H1 (cell line): ENCODE measurements around the gene NEU3.

Source experiments
- CBX8 ChIP-seq: fragments of 300-800, 300-1000 bp; sonication (generic); IDR thresholded peaks from 2 replicates; pipeline ENCODE4 v1.7.1; 2016; ENCODE audit warnings: low read depth, low read length, borderline replicate concordance
- CEBPB ChIP-seq: IDR thresholded peaks from 2 replicates; pipeline ENCODE4 v1.6.1; 2012; ENCODE audit warnings: low read depth, low read length
- CREB1 ChIP-seq: IDR thresholded peaks from 2 replicates; pipeline ENCODE4 v1.6.1; 2012; ENCODE audit warnings: inconsistent platforms
- CTCF ChIP-seq, 3 experiments: IDR thresholded peaks; 1 replicate in 2 of 3; 2 replicates in 1 of 3; pipeline versions ENCODE4 v1.5.1 to v1.6.1; 2011; ENCODE audit warnings: low read length in 3 of 3, mild to moderate bottlenecking in 3 of 3, inconsistent platforms in 2 of 3, low read depth in 1 of 3, moderate library complexity in 1 of 3; ENCODE audit not compliant: insufficient read depth in 1 of 3; ENCODE audit errors: control extremely low read depth in 1 of 3
- EP300 ChIP-seq, 2 experiments: IDR thresholded peaks; 1 replicate in 1 of 2; 2 replicates in 1 of 2; pipeline ENCODE4 v1.6.1; 2011 to 2012; ENCODE audit warnings: low read depth in 2 of 2, low read length in 2 of 2, mild to moderate bottlenecking in 2 of 2, borderline replicate concordance in 1 of 2, inconsistent platforms in 1 of 2, moderate library complexity in 1 of 2
- EZH2 ChIP-seq: fragments of 200-600 bp; sonication (generic); IDR thresholded peaks from 2 replicates; pipeline ENCODE4 v1.7.1; 2012; ENCODE audit warnings: low read depth, mild to moderate bottlenecking, moderate library complexity, low read length, inconsistent platforms; ENCODE audit not compliant: severe bottlenecking
- KDM1A ChIP-seq: fragments of 200-600, 300-600 bp; sonication (generic); IDR thresholded peaks from 2 replicates; pipeline ENCODE4 v1.7.1; 2016; ENCODE audit warnings: mild to moderate bottlenecking, low read length, borderline replicate concordance
- MAFK ChIP-seq: IDR thresholded peaks from 2 replicates; pipeline ENCODE4 v1.6.1; 2012; ENCODE audit warnings: low read depth, mild to moderate bottlenecking, improper control_type of control experiment, low read length
- POLR2A ChIP-seq, 2 experiments: IDR thresholded peaks; 1 replicate in 1 of 2; 2 replicates in 1 of 2; pipeline ENCODE4 v1.6.1; 2011; ENCODE audit warnings: low read depth in 2 of 2, low read length in 2 of 2, mild to moderate bottlenecking in 2 of 2; ENCODE audit errors: control extremely low read depth in 1 of 2
- POLR2AphosphoS5 ChIP-seq: IDR thresholded peaks from 2 replicates; pipeline ENCODE4 v1.6.1; 2011; ENCODE audit warnings: low read depth, low read length
- RAD21 ChIP-seq, 2 experiments: IDR thresholded peaks in 1 of 2; conservative IDR thresholded peaks in 1 of 2; 2 replicates each; pipeline ENCODE4 v1.6.1; 2011; ENCODE audit warnings: low read depth in 2 of 2, low read length in 2 of 2, improper control_type of control experiment in 1 of 2, inconsistent platforms in 1 of 2, mild to moderate bottlenecking in 1 of 2, moderate library complexity in 1 of 2

GRCh38 chr11:75025561-75025960 lies 36.8 kb downstream of the NEU3 start:
- TF ChIP-seq RAD21 (IDR thresholded peaks at IDR 0.05 in 1 of 2, conservative IDR thresholded peaks at IDR 0.05 in 1 of 2; ENCODE audit: low read depth in 2 of 2, low read length in 2 of 2) (no peak), CTCF (IDR thresholded peaks at IDR 0.05; ENCODE audit: control extremely low read depth in 1 of 3, insufficient read depth in 1 of 3, low read depth in 1 of 3, low read length in 3 of 3) (no peak), POLR2AphosphoS5 (no peak), EZH2 (no peak), KDM1A (no peak), POLR2A (IDR thresholded peaks at IDR 0.05; ENCODE audit: control extremely low read depth in 1 of 2, low read depth in 2 of 2, low read length in 2 of 2) (no peak), EP300 (IDR thresholded peaks at IDR 0.05; ENCODE audit: borderline replicate concordance in 1 of 2, low read depth in 2 of 2, low read length in 2 of 2) (no peak), CREB1 (no peak), CBX8 (no peak), MAFK (no peak), CEBPB (no peak)
